NCI-H1694 (cell line): ENCODE measurements around the gene DNAJC15.
"Not testable (repeated sequence)": the region's sequence is repeated elsewhere in the genome, so short reads cannot be mapped to it uniquely, and the experiment has no call there.

Experiments used
- DNase-seq: peaks from one replicate; lab custom pipeline; 2025; lab: John Stamatoyannopoulos, UW

Gene DNAJC15

DNA sequence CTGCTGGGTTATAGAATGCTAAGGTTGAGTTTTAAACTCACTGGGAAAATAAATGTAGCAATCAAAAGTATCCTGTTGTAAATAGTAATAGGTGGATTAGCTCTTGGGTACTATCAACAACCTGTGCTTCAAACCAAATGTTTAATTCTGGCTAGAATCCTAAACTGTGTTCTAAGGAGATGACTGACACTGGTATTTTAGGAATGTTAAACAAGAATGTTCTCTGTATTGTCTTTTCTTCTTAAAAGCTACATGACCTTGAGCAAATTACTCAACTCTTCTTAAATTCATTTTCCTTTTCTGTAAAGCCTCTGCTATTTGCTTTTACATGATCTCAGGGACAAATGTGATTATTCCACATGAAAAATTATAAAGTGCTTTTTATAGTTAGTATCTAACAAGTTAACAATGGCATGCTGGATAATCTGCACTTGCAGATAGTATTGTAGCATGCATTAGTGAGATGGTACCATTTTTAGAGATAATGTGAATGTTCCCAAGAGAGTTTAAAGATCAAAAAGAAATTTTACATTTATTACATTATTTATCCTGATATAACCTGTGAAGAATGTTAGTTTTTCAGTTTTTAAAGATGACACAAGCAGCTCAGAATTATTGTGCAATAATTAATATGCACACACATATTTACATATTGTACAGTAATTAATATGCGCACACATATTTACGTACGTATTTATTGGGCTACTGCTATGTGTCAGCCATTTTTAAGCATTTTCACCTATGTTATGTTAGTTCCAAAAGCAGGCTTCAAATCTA lies 17.7 kb upstream of the DNAJC15 start:
- no peak for DNase-seq

DNA sequence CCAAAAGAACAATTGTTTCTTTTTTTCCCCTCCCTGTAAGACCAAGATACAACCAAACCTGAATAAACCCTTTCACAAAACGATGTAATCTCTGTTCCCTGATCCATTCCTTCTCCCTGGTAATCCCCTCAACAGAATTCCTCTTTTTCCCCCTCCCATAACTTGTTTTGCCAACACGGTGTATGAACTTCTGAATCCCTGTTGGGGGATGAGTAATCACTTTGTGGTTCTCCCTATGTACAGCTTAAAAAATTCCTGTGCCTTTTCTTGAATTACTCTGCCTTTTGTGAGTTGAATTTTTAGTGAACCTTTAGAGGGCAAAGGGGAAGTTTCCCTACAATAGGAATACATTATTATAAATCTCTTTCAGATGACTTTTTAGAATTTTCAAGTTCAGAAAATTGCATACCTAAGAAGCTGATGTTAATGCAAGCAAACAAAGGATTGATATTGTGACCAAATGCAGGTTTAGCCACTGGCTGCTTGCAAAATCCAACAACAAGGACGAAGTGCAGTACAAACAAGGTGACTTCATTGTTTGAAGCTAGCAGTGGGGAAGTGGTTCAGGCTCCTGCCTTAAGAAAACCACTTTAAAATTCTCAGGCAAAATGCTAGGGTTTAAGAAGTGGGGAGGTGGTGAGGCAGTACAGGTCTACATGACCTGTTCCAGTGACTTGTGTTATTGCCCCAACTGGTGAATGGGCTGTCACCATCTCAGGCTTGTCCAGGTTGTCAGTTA lies 16.3 kb upstream of the DNAJC15 start:
- no peak for DNase-seq

DNA sequence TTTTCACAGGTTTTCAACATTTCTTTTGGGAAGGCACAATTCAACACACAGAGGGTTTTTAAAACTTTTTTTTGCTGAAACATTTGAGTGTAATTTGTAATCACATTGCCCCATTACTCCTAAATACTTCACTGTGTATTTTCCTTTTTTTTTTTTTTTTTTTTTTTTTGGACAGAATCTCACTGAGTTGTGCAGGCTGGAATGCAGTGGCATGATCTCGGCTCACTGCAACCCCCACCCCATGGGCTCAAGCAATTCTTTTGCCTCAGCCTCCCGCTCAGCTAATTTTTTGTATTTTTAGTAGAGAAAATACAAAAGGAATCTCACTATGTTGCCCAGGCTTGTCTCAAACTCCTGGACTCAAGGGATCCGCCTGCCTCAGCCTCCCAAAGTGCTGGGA lies 14.8 kb upstream of the DNAJC15 start:
- no peak for DNase-seq

DNA sequence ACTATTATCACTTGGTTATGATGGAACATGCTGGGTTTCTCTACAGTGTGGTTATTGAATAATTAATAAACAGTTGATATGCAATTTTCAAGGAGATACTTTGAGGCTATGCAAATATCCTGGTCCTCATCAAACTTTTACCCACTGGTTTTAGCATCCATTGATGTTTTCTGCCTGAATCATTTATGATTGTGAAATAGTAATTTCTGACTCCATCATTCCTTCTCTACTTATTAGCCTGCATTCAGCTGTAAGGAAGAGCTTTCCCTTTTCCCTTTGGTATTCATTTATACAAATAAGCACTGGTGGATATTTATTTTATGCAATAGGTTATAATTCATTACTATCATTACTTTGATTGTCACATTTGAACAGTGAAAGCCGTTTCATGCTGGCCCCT lies 13.9 kb upstream of the DNAJC15 start:
- no peak for DNase-seq

DNA sequence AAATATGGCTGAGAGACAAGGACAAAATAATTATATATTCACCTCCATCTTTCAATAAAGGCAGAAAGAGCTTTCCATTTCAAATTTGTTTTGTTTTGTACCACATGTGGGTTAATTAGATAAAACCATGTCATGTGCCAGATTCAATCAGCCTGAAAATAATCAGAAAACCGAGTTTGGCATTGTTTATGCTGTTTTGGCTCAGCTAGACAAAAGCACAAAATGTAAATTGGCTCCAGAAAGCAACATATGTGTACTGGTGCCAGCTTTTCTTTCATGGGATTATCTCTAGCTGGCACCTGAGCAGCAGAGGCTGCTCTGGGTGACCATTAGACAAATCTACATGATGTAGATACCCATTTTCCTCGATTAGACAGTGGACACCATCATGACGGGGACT lies 9.2 kb upstream of the DNAJC15 start:
- peak; percentile 45 for DNase-seq

DNA sequence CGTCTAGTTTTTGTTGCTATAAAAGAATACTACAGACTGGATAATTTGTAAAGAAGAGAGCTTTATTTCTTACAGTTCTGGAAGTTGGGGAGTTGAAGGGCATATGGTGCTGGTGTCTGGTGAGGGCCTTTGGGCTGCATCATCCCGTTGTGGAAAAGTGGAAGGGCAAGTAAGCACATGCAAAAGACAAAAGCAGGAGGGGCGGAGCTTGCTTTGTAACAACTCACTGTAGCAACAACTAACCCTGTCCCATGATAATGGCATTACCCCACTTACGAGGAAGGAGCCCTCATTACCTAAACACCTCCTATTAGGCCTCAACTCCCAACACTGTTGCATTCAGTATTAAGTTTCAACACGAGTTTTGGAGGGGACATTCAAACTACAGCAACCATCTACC lies 7.2 kb upstream of the DNAJC15 start:
- DNase-seq: no peak

DNA sequence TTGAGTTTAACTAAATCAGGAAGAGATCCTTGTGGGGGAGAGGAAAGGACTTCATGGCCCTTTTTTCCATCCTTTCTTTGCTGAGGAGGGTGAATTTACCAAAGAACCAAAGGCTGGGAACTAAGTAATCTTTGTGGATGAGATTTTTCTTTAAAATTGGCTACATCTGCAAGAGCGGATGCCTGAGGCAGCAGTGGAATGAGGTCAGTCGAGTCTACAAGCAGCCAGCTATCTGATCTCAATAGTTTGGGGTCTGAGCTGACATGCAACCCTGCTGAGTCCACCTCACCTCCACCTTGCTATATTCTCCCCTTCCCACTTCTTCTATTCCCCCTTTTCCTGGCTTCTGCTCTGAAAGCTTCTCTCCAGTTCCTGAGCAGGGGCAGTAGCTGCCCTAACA lies 3.6 kb upstream of the DNAJC15 start:
- DNase-seq: no peak

DNA sequence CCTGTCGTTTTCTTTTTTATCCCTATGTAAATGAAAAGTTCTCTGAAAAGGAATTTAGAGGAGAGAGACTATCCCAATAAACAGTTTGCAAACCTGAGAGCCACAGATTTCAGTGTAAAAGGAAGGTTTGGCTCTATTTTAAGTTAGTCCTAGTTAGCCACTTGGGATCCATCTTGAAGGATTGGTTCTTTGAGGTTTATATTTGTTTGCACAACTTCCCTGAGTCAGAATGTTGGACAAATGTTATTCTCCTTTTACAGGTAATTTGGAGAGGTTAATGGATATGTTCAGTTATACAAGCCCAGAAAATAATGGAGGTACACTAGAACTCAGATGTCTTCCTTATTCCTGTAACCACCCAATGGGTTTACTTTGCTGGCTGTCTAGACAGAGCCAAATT lies 2.6 kb upstream of the DNAJC15 start:
- no peak for DNase-seq

DNA sequence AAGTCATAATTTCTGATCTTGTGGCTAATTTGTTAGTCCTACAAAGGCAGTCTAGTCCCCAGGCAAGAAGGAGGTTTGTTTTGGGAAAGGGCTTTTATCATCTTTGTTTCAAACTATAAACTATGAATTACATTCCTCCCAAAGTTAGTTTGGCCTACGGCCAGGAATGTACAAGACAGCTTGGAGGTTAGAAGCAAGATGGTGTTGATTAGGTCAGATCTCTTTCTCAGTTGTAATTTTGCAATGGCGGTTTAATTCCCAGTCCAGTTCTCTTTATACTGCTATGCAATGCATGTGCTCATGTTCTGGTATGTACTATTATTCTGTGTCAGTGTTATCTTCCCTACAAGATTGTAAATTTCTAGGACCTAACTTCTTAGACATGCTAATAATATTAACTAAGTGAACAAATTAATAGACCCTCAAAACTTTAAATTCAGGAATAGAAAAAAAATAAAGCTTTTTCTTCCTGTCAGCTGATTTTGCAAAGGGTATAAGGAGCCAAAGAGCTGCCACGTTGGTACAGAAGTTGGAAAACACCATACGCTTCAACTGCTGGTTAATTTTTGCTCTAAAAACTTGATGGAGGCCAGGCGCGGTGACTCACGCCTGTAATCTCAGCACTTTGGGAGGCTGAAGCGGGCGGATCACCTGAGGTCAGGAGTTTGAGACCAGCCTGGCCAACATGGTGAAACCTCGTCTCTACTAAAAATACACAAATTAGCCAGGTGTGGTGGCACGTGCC lies 1.3 kb upstream of the DNAJC15 start:
- DNase-seq: no peak

DNA sequence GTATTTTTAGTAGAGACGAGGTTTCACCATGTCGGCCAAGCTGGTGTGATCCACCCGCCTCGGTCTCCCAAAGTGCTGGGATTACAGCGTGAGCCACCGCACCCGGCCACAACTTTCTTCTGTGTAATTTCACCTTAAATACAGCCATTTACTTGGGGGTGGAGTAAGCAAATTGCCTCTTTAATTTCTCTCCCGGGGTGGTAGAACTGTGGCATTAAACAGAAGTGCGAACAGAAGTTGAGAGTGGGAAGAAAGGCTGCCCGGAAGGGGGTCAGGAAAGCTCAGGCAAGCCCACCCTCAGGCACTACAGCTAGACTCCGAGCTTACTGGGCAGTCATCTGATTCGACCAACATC lies 475 bp upstream of the DNAJC15 start:
- DNase-seq: no peak

DNA sequence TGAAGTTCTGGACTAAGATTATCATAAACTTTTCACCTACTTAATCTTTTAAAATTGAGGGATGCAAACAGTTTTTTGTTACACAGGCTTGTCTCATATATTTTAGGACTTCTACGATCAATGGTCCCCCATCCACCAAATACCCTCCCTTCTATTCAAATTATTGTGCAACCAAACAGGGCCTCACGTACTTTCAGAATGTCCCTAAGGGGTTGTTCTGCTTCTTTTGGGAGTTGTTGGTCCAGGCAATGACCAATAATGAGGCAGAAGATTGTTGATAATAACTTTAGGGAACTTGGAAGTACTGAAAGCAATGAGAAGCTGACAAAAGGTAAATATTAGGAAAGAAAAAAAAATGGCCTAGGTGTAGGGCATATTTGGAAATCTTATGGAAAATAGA lies 2.9 kb downstream of the DNAJC15 start:
- no peak for DNase-seq

DNA sequence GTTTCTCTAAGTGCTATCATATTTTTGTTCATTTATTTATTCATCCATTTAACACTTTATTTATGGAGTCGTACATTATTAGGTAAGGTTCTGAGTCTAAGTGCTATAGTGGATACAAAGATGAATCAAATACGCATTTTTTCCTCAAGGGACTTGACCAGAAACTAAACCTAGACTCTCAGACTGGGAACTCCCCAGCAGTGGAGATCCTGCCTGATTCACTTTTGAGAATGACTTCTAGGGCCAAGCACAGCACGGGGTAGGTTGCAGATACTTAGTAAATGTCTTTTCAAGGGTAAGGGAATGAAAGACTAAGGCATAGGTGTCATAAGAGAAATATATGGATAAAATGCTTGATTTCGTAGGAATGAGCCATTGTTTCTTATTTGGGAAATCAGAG lies 7.2 kb downstream of the DNAJC15 start:
- DNase-seq: no peak

DNA sequence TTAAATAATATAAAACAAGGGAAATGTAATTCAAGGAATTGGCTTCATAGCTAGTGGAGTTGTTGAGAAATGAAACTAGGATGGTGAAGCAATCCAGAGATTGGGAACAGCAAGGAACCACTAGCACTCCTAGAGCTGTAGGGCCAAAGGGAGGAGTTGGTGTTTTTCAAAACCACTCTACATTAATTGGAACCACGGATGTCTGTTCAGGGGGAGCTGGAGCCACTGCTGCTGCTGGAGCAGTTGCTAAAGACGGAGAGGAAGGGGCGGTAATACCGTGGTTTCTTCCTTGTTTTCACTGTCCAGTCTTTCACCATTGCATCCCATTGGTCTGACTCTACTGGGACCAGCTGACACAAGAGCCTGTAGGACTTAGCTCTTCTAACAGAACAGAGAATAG lies 8.5 kb downstream of the DNAJC15 start:
- no peak for DNase-seq

DNA sequence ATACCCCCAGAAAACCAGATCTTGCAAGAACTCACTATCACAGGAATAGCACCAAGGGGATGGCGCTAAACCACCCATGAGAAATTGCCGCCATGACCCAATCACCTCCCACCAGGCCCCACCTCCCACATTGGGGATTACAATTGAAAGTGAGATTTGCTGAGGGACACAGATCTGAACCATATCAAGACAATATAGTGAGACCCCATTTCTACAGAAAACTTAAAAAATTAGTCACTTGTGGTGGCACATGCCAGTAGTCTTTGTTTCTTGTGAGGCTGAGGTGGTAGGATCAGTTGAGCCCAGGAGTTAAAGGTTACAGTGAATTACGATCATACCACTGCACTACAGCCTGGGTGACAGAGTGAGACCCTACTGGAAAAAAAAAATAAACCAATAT lies 9.7 kb downstream of the DNAJC15 start:
- DNase-seq: no peak

DNA sequence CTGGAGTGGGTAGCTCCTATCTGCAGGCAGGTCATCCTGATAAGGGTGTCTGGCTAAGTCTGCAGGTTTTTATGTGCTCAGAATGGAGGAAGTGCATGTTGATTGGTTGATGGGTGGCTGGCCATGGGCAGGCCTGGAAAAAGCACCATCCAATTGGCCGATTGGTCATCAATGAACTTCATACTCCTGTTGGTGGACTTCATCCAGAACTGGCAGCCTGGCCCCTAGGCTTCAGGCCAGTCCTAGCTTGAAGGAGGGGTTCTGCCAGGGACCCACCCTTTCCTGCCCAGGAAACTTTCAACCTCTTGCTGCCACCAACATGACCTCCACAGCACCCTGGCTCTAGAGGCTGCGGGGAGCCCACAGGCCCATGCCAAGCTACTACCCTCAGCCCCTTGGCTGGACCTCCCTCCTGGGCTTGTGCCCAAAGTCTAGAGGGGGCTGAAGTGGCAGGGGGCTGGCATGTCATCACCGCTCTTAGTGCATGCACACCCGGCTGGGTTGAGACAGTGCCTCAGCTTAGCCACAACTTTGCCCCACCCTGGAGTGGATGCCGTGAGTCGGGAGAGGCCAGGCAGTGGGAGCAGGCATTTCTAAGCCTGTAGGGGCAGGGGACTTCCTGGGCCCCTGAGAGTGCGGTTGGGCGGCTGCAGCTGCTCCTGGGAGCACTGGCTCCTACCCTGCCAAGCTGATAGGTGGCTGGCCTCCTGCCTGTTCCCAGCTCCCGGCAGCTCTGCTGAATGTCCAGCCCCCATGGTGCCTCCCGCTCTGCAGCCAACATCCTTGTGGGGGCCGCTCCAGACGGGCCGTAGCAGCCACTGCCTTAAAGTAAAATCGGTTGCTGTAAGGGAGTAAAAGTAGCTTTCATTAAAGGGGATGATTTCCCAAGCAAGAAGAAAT lies 13.2 kb downstream of the DNAJC15 start:
- DNase-seq: no peak

DNA sequence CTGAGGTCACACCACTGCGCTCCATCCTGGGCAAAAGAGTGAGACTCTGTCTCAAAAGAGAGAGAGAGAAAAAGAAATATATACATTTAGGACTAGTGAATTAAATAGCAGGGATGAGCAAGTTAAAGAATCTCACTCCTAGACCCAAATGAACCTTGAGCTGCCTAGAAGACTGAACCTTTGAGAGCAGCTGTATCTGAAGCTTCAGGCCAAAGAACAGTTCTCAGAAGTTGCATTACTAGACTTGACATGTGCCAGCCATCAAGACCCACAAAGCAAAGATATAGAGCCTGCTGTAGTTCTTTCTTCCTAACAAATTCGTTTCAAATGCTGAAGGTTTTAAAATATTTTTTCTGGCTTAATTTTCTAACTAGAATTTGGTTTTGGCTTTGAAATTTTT lies 16.6 kb downstream of the DNAJC15 start:
- no peak for DNase-seq

DNA sequence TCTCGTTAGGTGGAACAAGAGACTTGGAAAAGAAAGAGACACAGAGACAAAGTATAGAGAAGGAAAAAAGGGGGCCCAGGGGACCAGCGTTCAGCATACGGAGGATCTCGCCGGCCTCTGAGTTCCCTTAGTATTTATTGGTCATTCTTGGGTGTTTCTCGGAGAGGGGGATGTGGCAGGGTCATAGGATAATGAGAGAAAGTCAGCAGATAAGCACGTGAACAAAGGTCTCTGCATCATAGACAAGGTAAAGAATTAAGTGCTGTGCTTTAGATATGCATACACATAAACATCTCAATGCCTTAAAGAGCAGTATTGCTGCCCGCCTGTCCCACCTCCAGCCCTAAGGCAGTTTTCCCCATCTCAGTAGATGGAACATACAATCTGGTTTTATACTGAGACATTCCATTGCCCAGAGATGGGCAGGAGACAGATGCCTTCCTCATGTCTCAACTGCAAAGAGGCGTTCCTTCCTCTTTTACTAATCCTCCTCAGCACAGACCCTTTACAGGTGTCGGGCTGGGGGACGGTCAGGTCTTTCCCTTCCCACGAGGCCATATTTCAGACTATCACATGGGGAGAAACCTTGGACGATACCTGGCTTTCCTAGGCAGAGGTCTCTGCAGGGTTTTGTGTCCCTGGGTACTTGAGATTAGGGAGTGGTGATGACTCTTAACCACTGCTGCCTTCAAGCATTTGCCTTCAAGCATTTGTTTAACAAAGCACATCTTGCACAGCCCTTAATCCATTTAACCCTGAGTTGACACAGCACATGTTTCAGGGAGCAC lies 17.4 kb downstream of the DNAJC15 start:
- DNase-seq: not testable (repeated sequence)

DNA sequence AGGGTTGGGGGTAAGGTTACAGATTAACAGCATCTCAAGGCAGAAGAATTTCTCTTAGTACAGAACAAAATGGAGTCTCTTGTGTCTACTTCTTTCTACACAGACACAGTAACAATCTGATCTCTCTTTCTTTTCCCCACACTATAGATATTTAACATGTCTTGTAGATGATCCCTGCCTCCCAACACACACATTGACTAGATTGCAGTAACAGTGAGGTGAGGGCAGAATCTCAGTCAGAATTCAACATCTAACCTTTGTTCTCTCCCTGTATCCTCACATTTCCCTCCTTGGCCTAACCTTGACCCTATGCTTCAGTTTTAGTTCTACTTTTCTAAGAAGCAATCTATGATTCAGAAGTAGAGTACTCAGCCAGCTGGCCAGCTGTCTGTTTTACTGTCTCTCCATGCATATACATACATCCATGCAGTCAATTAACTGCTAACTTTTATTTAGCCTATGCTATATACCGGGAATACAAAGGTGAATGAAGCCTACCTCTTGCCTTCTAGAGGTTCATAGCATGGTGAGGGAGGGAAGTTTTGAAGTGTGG lies 18.1 kb downstream of the DNAJC15 start:
- DNase-seq: no peak

DNA sequence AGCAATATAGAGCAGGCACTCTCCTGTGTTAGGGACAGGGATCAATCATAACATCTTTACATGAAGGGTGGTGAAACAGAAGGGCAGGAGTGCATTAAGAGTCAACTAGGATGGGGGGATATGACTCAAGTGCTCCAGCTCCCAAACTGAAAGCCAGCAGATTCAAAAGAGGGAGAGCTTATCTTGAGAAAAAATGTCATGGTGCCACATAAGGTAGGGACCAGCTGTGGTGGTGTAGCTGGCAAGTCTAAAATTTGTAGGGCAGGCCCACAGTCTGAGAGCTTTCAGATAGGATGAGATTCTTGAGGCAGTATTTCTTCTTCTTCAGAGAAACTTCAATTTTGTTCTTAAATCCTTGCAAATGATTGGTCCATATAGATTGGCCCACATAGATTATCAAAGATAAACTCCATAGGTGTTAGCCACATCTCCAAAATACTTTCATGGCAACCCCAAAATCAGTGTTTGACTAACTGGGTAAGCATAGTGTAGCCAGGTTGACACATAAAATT lies 19.1 kb downstream of the DNAJC15 start:
- DNase-seq: no peak

DNA sequence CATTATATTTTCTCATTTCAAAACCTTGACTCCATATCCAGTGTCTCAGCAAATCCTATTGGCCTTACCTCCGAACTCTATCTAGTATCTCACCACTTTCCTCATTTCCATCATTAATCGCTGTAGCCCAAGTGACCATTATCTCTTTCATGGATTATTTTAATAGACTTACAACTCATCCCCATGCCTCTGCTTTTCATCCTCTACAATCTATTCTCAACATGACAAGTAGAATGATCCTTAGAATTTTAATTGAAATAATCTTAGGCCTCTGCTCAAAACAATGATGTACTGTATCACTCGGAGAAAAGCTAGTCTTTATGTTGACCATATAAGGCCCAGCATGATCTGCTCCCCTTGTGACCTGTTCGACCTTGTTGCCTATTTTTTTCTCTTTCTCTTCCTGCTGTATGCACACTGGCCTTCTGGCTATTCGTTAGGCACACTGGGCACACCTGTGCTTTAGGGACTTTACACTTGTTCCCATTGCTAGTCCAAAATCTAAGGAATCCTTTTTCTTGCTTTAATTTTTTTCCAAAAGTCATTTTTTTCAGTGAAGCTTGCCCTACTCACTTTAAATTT lies 21.4 kb downstream of the DNAJC15 start:
- no peak for DNase-seq
